SJSA1 (cell line): ENCODE measurements around the gene DDX1. TPM values are rescaled to one million over a fixed set of nuclear protein-coding genes. Genes with fewer than 3 reads are reported as not detected.

Experiments
- DNase-seq, 2 experiments: peaks; one replicate each; pipeline ENCODE4 v3.0.0-alpha.2; 2015 to 2020; ENCODE audit warnings: low spot score in 2 of 2, low read depth in 1 of 2
- H3K27ac ChIP-seq: fragments of 250-450 bp; sonication (Bioruptor Pico); 2 replicates; pipeline ENCODE4 v1.5.1; 2020; ENCODE audit warnings: mild to moderate bottlenecking, moderate library complexity
- H3K27me3 ChIP-seq: fragments of 250-450 bp; sonication (Bioruptor Pico); replicated peaks from 2 replicates; pipeline ENCODE4 v1.5.1; 2020; ENCODE audit warnings: mild to moderate bottlenecking, moderate library complexity
- H3K36me3 ChIP-seq: fragments of 250-450 bp; sonication (Bioruptor Pico); 2 replicates; pipeline ENCODE4 v1.5.1; 2020; ENCODE audit warnings: mild to moderate bottlenecking
- H3K4me1 ChIP-seq: fragments of 250-450 bp; sonication (Bioruptor Pico); replicated peaks from 2 replicates; pipeline ENCODE4 v1.6.1; 2021; ENCODE audit warnings: mild to moderate bottlenecking
- H3K4me3 ChIP-seq: fragments of 250-450 bp; sonication (Bioruptor Pico); 2 replicates; pipeline ENCODE4 v1.5.1; 2020; ENCODE audit warnings: mild to moderate bottlenecking
- H3K9me3 ChIP-seq: fragments of 250-450 bp; sonication (Bioruptor Pico); replicated peaks from 2 replicates; pipeline ENCODE4 v1.5.1; 2020; ENCODE audit warnings: mild to moderate bottlenecking
- total RNA-seq: library from RNA; depleted of rRNA; stranded (reverse); fragments of >200 nt; shearing (Covaris generic); gene quantifications from 2 replicates; pipeline ENCODE4 v1.2.3, GENCODE V29; 2014

DDX1 gene
- total RNA-seq, 1 experiment from 2014 or later: 140 TPM

DNA sequence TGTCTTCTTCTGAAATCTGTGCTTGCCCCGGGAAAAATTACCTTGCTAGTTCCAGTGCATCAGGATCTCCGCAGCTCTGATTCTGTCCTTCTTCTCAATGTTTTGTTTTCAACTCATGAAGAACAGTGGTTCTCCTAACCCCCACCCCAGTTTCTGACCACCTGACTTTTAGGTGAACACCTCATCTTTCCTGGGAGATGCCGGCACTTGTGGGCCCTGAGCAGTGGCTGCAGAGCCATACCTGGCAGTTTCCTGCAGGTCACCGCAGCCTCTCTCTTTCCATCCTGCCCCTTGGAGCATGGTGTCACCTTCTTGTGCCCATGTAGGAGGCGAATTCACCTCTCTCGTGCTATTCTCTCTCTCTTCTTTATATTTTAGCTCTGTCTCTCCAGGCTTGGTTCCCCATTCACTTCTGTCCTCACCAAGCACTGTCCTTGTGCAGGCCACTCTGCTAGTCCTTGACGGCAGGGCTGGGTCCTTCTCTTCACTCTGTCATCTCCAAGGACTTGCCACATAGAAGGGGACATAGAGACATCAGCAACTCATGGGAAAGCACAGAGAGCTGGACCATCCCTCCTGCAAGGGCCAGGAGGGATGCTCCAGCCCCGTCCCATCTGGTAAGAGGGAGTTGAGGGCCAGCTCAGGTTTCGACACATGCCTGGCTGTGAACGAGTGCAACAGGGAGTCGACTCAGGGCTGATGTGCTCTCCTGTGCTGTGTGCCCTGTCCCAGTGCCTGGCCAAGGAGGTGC is 59.1 kb downstream of the DDX1 start:
- no peaks in the 10 kb centered on the region for H3K27me3 ChIP-seq
- no peaks in the 10 kb centered on the region for H3K9me3 ChIP-seq
- no peaks in the 10 kb centered on the region for H3K4me1 ChIP-seq
- DNase-seq: no peak
- H3K27ac ChIP-seq: no peak overlapping the region
- H3K4me3 ChIP-seq: no peak overlapping the region
- H3K36me3 ChIP-seq: no peaks in the 10 kb centered on the region

DNA sequence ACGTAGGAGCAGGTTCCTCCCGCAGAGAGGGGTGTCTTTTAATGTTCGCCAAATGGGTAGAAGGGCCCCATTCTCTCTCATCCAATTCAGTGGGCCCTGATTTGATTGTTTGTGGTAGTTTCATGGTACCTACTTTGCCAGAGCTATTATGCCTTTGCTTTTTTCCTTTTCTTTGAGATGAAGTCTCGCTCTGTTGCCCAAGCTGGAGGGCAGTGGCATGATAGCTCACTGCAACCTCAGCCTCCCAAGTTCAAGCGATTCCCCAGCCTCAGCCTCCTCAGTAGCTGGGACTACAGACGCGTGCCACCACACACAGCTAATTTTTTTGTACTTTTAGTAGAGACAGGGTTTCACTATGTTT is 59.7 kb downstream of the DDX1 start:
- Histone ChIP-seq H3K36me3 (no peaks in the 10 kb centered on the region), H3K4me3 (no peak overlapping the region), H3K27ac (no peak overlapping the region), H3K9me3 (no peaks in the 10 kb centered on the region), H3K4me1 (no peaks in the 10 kb centered on the region), H3K27me3 (no peaks in the 10 kb centered on the region)
- DNase-seq: no peak

DNA sequence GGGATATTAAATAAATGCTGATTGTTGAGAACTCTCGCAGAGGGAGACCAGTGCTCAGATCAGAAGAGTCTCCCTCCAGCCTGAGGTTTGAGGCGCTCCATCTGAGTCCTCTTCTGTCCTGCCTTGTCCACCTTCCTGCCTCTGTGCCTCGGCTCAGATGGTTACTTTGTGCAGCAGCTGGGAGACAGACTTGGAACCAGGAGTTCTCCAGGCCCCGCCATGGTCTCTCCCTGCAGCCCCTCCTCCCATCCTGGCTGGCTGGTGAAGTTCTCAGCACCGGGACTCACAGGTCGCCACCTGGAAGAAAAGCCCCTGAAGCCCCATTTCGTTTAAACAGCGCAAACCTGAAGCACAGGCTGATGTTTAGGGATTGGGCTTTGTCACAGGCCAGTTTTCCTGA is 60.6 kb downstream of the DDX1 start:
- DNase-seq: no peak
- Histone ChIP-seq H3K9me3 (no peaks in the 10 kb centered on the region), H3K4me1 (no peaks in the 10 kb centered on the region), H3K4me3 (no peak overlapping the region), H3K36me3 (no peaks in the 10 kb centered on the region), H3K27me3 (no peaks in the 10 kb centered on the region), H3K27ac (no peak overlapping the region)

DNA sequence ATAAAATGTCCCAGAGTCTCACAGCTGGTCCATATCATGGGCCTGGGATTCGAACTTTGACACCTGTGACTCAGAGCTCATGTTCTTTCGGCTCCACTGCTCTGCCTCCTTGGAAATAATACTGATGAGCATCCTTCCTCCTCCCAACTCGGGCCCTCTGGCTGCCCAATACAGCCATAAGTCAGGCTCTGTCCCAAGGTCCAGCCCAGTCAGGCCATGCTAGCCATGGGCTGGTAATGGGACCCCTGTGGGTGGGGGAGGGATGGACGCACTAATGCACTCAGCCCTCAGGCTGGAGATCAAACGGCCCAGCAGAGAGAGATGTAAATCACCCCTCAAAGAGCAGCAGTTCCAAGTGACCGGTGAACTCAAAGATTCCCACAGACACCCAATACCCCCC is 61.1 kb downstream of the DDX1 start:
- H3K4me1 ChIP-seq: no peaks in the 10 kb centered on the region
- DNase-seq: no peak
- no peaks in the 10 kb centered on the region for H3K9me3 ChIP-seq
- no peaks in the 10 kb centered on the region for H3K36me3 ChIP-seq
- H3K27me3 ChIP-seq: no peaks in the 10 kb centered on the region; the same call in 1 of the 2 replicates
- no peak overlapping the region for H3K27ac ChIP-seq
- H3K4me3 ChIP-seq: no peak overlapping the region

DNA sequence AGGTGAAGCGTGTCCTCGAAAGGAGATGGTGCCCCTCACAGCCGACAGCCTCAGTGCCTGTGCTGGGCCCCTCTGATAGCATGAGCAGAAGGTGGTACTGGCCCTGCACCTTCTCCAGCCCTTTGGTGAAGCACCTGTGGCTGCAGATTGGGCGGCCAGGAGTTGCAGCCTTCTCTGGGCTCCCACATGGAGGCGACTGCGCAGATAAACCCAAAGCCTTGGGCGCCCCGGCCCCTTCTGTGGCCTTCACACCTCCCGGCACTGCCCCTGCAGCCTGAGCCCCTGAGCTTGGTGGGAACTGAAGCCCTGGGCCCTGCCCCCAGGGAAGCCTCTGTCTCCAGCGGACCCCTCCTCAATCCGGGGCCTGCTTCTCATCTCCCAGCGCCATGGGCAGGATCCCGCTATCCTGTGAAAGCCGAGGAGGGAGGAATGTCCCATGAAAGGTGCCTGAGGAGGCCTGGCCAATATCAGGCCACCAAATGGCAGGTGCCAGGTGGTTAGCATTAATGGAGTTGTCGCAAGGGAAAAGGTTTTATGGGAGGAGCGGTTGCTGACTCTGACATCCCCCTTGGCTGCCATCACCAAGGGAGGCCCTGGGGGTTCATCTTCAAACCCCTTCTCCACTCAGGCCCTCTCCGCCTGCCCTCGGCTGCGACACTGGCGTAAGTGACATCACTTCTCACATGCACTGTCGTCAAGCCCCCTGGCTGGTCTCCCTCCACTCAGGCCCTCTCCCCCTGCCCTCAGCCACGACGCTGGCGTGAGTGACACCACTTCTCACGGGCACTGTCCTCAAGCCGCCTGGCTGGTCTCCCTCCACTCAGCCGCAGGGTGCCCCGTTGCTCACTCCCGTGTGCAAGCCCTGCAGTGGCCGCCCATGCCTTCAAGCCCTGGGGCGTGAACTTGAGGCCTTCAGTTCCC is 62.4 kb downstream of the DDX1 start:
- Histone ChIP-seq H3K4me3 (no peak overlapping the region), H3K27me3 (no peaks in the 10 kb centered on the region; the same call in 1 of the 2 replicates), H3K4me1 (no peaks in the 10 kb centered on the region), H3K36me3 (no peaks in the 10 kb centered on the region), H3K9me3 (no peaks in the 10 kb centered on the region), H3K27ac (no peak overlapping the region)
- DNase-seq: no peak

DNA sequence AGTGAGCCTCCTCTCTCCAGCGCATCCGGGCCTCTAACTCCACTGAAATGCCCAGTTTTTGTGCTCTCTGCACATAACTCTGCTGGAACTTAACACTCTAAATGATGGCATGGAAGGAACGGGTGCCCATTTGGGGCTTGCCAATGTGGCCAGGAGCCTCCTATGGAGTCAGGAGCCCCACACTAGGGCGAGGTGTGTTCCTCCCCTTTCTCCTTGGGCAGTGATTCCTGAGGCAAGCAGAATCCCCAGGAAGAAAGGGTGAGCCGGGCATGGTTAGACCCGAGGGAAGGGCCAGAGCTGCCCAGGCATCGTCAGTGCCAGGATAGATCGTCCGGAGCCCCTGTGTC is 63.0 kb downstream of the DDX1 start:
- DNase-seq: no peak
- no peaks in the 10 kb centered on the region; the same call in 1 of the 2 replicates for H3K27me3 ChIP-seq
- H3K27ac ChIP-seq: no peak overlapping the region
- H3K4me3 ChIP-seq: no peak overlapping the region
- H3K4me1 ChIP-seq: no peaks in the 10 kb centered on the region
- H3K9me3 ChIP-seq: no peaks in the 10 kb centered on the region
- H3K36me3 ChIP-seq: no peaks in the 10 kb centered on the region

DNA sequence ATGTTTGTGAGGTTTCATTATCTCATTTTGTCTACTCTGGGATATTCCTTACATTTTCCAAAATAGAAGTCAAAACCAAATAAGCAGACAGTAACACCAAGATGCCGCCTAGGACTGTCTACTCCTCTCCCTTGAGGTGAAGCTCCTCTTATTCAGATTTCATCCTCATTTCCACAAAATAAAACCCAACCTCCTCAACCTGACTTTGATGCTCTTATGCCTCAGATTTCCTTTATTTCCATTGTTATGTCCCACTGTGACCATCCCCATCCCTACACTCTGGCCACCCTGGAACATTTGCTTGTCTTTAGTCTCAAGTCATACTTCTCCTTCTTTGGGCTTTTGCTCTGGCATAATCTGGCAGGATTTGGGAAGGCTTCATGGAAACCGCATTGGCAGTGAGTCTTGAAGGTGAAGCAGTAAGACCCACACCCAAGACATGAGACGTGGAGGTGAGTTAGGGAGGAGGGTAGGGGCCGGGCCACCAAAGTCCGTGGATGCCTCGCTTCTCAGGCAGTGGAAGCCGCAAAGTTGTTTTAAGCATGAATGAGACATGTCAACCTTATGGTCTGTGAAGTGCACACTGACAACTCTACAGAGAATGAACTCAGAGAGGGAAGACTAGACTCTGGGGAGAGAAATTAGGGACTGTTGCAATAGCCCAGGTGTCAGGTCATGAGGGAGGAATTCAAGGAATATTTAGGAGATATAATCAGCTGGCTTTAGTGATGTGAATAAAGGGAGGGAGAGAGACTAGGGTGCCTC is 63.6 kb downstream of the DDX1 start:
- no peak overlapping the region for H3K27ac ChIP-seq
- H3K9me3 ChIP-seq: no peaks in the 10 kb centered on the region
- no peak overlapping the region for H3K4me3 ChIP-seq
- DNase-seq: no peak
- no peaks in the 10 kb centered on the region; the same call in 1 of the 2 replicates for H3K27me3 ChIP-seq
- H3K36me3 ChIP-seq: no peaks in the 10 kb centered on the region
- H3K4me1 ChIP-seq: no peaks in the 10 kb centered on the region

DNA sequence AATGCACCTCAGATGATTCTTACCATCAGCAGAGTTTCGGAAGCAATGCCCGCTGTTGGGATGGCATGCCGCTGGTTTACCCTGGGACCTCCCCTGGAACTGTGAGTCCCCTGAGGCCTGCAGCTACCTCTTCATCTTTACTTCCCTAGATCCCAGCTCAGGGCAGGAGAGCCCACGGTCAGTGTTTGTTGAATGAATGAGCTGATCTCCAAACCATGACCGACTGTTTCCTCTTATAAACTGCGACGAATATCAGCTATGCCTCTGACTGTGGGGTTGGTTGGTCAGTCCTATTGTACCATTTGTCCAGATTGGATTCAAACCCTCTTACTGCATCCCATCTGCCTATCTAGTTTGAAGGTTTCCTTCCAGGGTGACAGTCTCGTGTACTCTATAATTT is 64.4 kb downstream of the DDX1 start:
- DNase-seq: no peak
- Histone ChIP-seq H3K27me3 (no peaks in the 10 kb centered on the region; the same call in 1 of the 2 replicates), H3K4me3 (no peak overlapping the region), H3K9me3 (no peaks in the 10 kb centered on the region), H3K27ac (no peak overlapping the region), H3K4me1 (no peaks in the 10 kb centered on the region), H3K36me3 (no peaks in the 10 kb centered on the region)

DNA sequence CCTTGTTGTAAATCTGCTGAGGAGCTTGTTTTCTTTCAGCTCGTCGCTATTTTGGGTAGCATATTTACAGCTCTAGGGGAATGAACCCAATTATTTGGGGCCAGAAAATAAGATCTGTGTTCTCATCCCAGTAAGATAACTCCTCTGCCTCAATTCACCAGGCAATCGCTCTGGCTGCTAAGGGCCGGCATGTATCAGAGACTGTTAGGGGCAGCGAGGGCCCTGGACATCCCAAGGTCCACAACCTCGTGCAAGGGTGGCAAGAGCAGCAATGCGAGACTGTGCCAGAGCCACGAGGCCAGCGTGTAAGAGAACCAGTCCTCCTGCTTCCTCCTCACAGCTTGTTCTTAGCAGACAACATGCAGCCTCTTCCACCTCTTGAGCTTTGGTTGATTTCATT is 66.1 kb downstream of the DDX1 start:
- no peaks in the 10 kb centered on the region for H3K36me3 ChIP-seq
- no peaks in the 10 kb centered on the region; the same call in 1 of the 2 replicates for H3K27me3 ChIP-seq
- H3K9me3 ChIP-seq: no peaks in the 10 kb centered on the region
- DNase-seq: no peak
- H3K4me1 ChIP-seq: no peaks in the 10 kb centered on the region
- no peak overlapping the region for H3K27ac ChIP-seq
- H3K4me3 ChIP-seq: no peak overlapping the region

DNA sequence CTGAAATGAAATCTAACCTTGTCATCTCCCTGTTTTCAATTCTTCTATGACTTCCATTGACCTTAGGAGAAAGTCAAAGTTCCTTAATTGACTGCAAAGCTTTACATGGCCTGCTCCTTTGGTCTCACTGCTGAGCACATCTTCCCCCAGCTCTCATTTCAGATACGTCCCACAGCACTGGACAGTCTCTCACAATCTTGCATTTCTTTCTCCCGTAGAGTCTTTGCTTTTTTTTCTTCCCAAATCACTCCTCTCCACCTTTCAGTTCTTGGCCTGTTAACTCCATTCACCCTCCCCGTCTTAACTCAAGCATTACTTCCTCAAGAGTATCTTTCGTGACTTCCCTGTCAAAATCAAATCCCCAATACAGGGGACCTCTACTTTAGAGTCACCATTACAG is 67.2 kb downstream of the DDX1 start:
- H3K9me3 ChIP-seq: no peaks in the 10 kb centered on the region
- no peak overlapping the region for H3K27ac ChIP-seq
- no peaks in the 10 kb centered on the region for H3K36me3 ChIP-seq
- H3K4me3 ChIP-seq: no peak overlapping the region
- H3K27me3 ChIP-seq: no peaks in the 10 kb centered on the region; the same call in 1 of the 2 replicates
- DNase-seq: no peak
- no peaks in the 10 kb centered on the region for H3K4me1 ChIP-seq

DNA sequence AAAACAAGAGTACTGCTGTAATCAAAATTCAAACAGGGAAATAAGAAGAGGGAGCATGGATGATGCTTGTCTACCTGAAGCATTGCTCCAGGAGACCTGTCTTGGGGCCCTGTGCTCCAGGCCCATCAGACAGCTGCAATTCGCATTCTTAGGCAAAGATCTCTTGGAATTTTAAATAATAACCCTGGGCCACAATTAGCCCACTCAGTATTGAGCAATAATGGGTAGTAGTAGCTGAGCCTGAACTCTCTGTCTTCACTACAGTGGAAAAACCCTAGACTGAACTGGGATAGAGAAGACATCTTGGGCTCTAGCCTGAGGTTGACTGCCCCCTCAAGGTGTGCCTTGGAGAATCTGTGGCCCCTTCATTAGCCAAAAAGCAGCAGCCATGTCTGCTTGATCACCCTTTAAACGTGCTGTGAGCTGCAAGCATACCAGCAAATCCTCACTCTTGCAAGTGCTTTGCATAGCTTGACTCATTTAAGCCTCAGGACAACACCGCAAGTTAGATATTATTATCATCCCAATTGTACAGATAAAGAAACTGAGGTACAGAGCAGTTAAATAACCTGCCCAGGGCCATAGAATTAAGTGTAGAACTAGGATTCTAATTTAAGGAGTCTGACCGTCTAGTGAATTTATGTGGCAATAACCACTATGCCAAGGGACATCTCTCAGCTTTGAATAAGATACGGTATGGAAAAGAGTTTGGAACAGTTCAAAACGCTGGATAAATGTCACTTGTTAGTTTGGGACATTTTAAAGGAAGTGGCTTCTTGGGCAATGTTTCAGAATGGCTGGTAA is 69.0 kb downstream of the DDX1 start:
- Histone ChIP-seq H3K27me3 (no peaks in the 10 kb centered on the region; the same call in 1 of the 2 replicates), H3K9me3 (no peaks in the 10 kb centered on the region), H3K36me3 (no peaks in the 10 kb centered on the region), H3K4me1 (no peaks in the 10 kb centered on the region), H3K4me3 (no peak overlapping the region), H3K27ac (no peak overlapping the region)
- no peak for DNase-seq

DNA sequence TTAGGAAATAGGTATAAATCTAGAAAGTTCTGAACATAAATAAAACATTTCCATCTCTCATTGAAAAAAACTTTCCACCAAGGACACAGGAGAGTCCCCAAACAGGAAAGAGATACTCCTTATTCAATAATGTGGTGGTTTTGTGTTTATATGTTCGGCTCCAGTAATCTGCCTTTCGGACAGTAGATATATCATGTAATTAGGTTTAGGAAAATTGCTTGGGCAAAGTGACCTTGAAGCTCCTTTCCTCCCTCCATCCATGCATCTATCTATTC is 69.6 kb downstream of the DDX1 start:
- H3K27me3 ChIP-seq: no peaks in the 10 kb centered on the region; the same call in 1 of the 2 replicates
- no peak overlapping the region for H3K4me3 ChIP-seq
- DNase-seq: no peak
- H3K4me1 ChIP-seq: no peaks in the 10 kb centered on the region
- no peaks in the 10 kb centered on the region for H3K36me3 ChIP-seq
- H3K27ac ChIP-seq: no peak overlapping the region
- H3K9me3 ChIP-seq: no peaks in the 10 kb centered on the region

DNA sequence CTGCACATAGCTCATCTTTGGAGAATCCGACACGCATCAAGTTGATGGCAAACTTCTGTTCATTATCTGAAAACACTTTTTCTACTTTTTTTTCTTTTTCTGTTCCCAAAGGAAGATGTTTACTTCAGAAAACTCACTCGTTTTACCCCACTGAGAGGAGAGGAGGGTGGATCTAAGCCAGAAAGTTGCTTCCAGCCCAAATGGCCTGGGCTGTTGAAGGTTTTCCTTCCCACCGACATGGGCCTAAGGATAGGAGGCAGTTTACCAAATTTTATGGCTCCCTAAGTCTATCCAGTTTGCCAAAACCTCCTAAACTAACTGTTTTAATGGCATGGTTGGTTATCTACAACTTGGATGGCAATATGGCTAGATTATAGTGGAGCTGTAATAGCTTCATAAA is 70.4 kb downstream of the DDX1 start:
- Histone ChIP-seq H3K4me3 (no peak overlapping the region), H3K27ac (no peak overlapping the region), H3K27me3 (no peaks in the 10 kb centered on the region; the same call in 1 of the 2 replicates), H3K36me3 (no peaks in the 10 kb centered on the region), H3K4me1 (no peaks in the 10 kb centered on the region), H3K9me3 (no peaks in the 10 kb centered on the region)
- DNase-seq: no peak
